CD4-positive, alpha-beta T cell (primary cell): ENCODE data around the gene RACK1. TPM values are rescaled to one million over a fixed set of nuclear protein-coding genes. Genes with fewer than 3 reads are reported as not detected.
A peak's percentile ranks its signal among the peaks of the same experiment; 100 is the strongest.

Experiments
- ATAC-seq: fragments of 200-7000 bp; cut with Tn5 transposase; one replicate; pipeline ENCODE4 v1.10.0; 2022; ENCODE audit warnings: mild to moderate bottlenecking; ENCODE audit not compliant: poor library complexity
- CTCF ChIA-PET: fragments of 350-600 bp; sonication (Branson Sonifier 250); formaldehyde crosslinking; loops from one replicate; lab custom pipeline; 2021; ENCODE audit warnings: antibody characterized with exemption, inconsistent platforms; lab: Charles Lee
- POLR2A ChIA-PET: fragments of 350-600 bp; sonication (Branson Sonifier 250); formaldehyde crosslinking; loops from one replicate; lab custom pipeline; 2021; ENCODE audit warnings: antibody characterized with exemption, inconsistent platforms; lab: Charles Lee
- DNase-seq, 14 experiments: peaks; one replicate each; pipeline ENCODE4 v3.0.0-alpha.2; 2013 to 2020; ENCODE audit warnings: mixed read lengths in 2 of 14
- H3K27ac ChIP-seq, 2 donors: one replicate each; pipeline versions ENCODE4 v1.5.1 to v1.7.0; 2013; ENCODE audit warnings: low read length in 2 of 2, low read depth in 1 of 2, mild to moderate bottlenecking in 1 of 2
- H3K27me3 ChIP-seq, 2 experiments: 1 replicate in 1 of 2; 2 replicates in 1 of 2; pipeline versions ENCODE4 v1.6.1 to v1.7.0; 2013; ENCODE audit warnings: low read length in 2 of 2, control low read depth in 1 of 2, mild to moderate bottlenecking in 1 of 2, moderate library complexity in 1 of 2; ENCODE audit not compliant: insufficient read depth in 2 of 2, control insufficient read depth in 1 of 2
- H3K36me3 ChIP-seq: one replicate; pipeline ENCODE4 v1.6.1; 2013; ENCODE audit warnings: low read length, control low read depth; ENCODE audit not compliant: insufficient read depth
- H3K4me1 ChIP-seq: one replicate; pipeline ENCODE4 v1.6.1; 2013; ENCODE audit warnings: low read length, control low read depth; ENCODE audit not compliant: insufficient read depth
- H3K4me3 ChIP-seq: one replicate; pipeline ENCODE4 v1.5.1; 2013; ENCODE audit warnings: mild to moderate bottlenecking, low read length, moderate library complexity
- H3K9me3 ChIP-seq, 2 experiments: 1 replicate in 1 of 2; 2 replicates in 1 of 2; pipeline versions ENCODE4 v1.6.1 to v1.7.0; 2013; ENCODE audit warnings: low read length in 2 of 2, mild to moderate bottlenecking in 2 of 2, control low read depth in 1 of 2, moderate library complexity in 1 of 2; ENCODE audit not compliant: control insufficient read depth in 1 of 2, insufficient read depth in 1 of 2
- H3K27ac Mint-ChIP-seq: one replicate; pipeline ENCODE4 v1.8.0; 2020; ENCODE audit warnings: mixed read lengths
- H3K27me3 Mint-ChIP-seq: one replicate; pipeline ENCODE4 v1.8.0; 2021; ENCODE audit warnings: mixed read lengths
- H3K36me3 Mint-ChIP-seq: one replicate; pipeline ENCODE4 v1.8.0; 2021; ENCODE audit warnings: low read depth, mixed read lengths
- H3K4me1 Mint-ChIP-seq: one replicate; pipeline ENCODE4 v1.8.0; 2021; ENCODE audit warnings: low read depth, mixed read lengths
- H3K4me3 Mint-ChIP-seq: one replicate; pipeline ENCODE4 v1.8.0; 2020; ENCODE audit warnings: mild to moderate bottlenecking, mixed read lengths
- H3K9me3 Mint-ChIP-seq: one replicate; pipeline ENCODE4 v1.8.0; 2020; ENCODE audit warnings: mixed read lengths
- CTCF ChIP-seq: fragments of 200-600 bp; IDR thresholded peaks from one replicate; pipeline ENCODE4 v1.8.0; 2022; ENCODE audit warnings: antibody characterized with exemption, mild to moderate bottlenecking
- intact Hi-C, 2 experiments: fragments of 100-400 bp; cut with DNase I in 1 of 2; cut with micrococcal nuclease in 1 of 2; formaldehyde crosslinking; loops; one replicate each; pipeline versions ENCODE4 v1.15.1 to v1.9.0; 2023 to 2025; cut with DNase I, micrococcal nuclease
- total RNA-seq, 174 experiments: library from RNA in 2 of 174; stranded (reverse) in 2 of 174; gene quantifications; one replicate each; pipeline ENCODE4 v1.2.3 and lab custom pipeline; 2021 to 2026

RACK1 gene
- total RNA-seq, 2 experiments from 2014 or later: 2,499 to 2,682 TPM

GRCh38 chr5:181223058-181223728 lies 20.5 kb downstream of the RACK1 start, which contains the start of gene TRIM41:
TSS of gene TRIM41 (plus strand) at chr5:181223281. CDS start at chr5:181224000, 719 bp downstream.
- peaks cover 23% of the 10 kb centered on the region for H3K27me3 Mint-ChIP-seq
- peak; percentile 94 to 98 (median 97) for DNase-seq
- peak within 1 kb of the TSS; percentile 99 for H3K27ac Mint-ChIP-seq
- TF ChIP-seq CTCF: no peak
- peaks cover 64% of the 10 kb centered on the region for H3K4me1 ChIP-seq
- H3K27ac ChIP-seq: peak within 1 kb of the TSS; percentile 97 to 99
- no peaks in the 10 kb centered on the region for H3K27me3 ChIP-seq
- H3K36me3 ChIP-seq: peaks cover under 1% of the 10 kb centered on the region
- H3K36me3 Mint-ChIP-seq: peaks cover 41% of the 10 kb centered on the region
- H3K4me3 ChIP-seq: peak within 1 kb of the TSS; percentile 80
- H3K9me3 ChIP-seq: no peaks in the 10 kb centered on the region
- no peaks in the 10 kb centered on the region for H3K9me3 Mint-ChIP-seq
- H3K4me3 Mint-ChIP-seq: peak within 1 kb of the TSS; percentile 96
- intact Hi-C loops: loop anchor here (1.0 to 2.0 kb wide), 2 partner anchors 16 to 38 kb away; partner anchors contain the start of gene TRIM52 (in 2 of the 2)
- peak; percentile 61 for ATAC-seq
- CTCF ChIA-PET: interaction anchor here (0.6 to 2.5 kb wide), 6 partner anchors 16 to 39 kb away, joined by 3 to 14 read pairs (median 4); partner anchors contain the start of gene TRIM52
- peaks cover 51% of the 10 kb centered on the region for H3K4me1 Mint-ChIP-seq
- POLR2A ChIA-PET: interaction anchor here (0.6 to 5.8 kb wide), 19 partner anchors 10 to 418 kb away, joined by 3 to 187 read pairs (median 5); partner anchors contain the start of genes RACK1, TRIM52 and TRIM7

GRCh38 chr5:181222630-181223057 lies 21.1 kb downstream of the RACK1 start:
- peaks cover 69% of the 10 kb centered on the region for H3K4me1 ChIP-seq

More at GRCh38 chr5:181222630-181223057, 21.1 kb downstream of the RACK1 start:
- Histone ChIP-seq H3K9me3 (no peaks in the 10 kb centered on the region), H3K27me3 (no peaks in the 10 kb centered on the region), H3K36me3 (no peaks in the 10 kb centered on the region), H3K4me3 (peak overlapping the region; percentile 80), H3K27ac (peak overlapping the region; percentile 97 to 99)
- Mint-ChIP-seq H3K36me3 (peaks cover 47% of the 10 kb centered on the region), H3K9me3 (no peaks in the 10 kb centered on the region), H3K4me1 (peaks cover 57% of the 10 kb centered on the region), H3K27me3 (peaks cover 28% of the 10 kb centered on the region), H3K4me3 (peak overlapping the region; percentile 96), H3K27ac (peak overlapping the region; percentile 99)
- intact Hi-C loops: loop anchor here (1.0 to 2.0 kb wide), 5 partner anchors 15 to 39 kb away; partner anchors contain the start of genes TRIM52 (in 2 of the 2) and RACK1 (in 1 of the 2)
- no peak for DNase-seq
- ATAC-seq: peak; percentile 3
- no peak for TF ChIP-seq CTCF
- ChIA-PET CTCF (interaction anchor here (0.9 to 2.5 kb wide), 4 partner anchors 31 to 38 kb away, joined by 3 to 14 read pairs (median 4); partner anchors contain the start of gene TRIM52), POLR2A (interaction anchor here (0.7 to 5.8 kb wide), 12 partner anchors 16 to 392 kb away, joined by 4 to 187 read pairs (median 20); partner anchors contain the start of genes RACK1, TRIM52 and TRIM7)
